Kidney epithelial cell (primary cell): ENCODE results near the gene COQ6. TPM values are rescaled to one million over a fixed set of nuclear protein-coding genes. Genes with fewer than 3 reads are reported as not detected.
"Not testable (repeated sequence)": the region's sequence is repeated elsewhere in the genome, so short reads cannot be mapped to it uniquely, and the experiment has no call there.

Source experiments
- DNase-seq: peaks from one replicate; pipeline ENCODE4 v3.0.0-alpha.2; 2010; ENCODE audit warnings: low read depth
- H3K27me3 ChIP-seq: 2 replicates; pipeline ENCODE4 v1.6.0; 2011; ENCODE audit warnings: low read length; ENCODE audit not compliant: control insufficient read depth, insufficient read depth
- H3K36me3 ChIP-seq: 2 replicates; pipeline ENCODE4 v1.5.1; 2011; ENCODE audit warnings: low read length; ENCODE audit not compliant: control insufficient read depth, insufficient read depth
- H3K4me3 ChIP-seq: 2 replicates; pipeline ENCODE4 v1.5.1; 2011; ENCODE audit warnings: low read depth, mild to moderate bottlenecking, control low read depth, low read length
- CTCF ChIP-seq: IDR thresholded peaks from 2 replicates; pipeline ENCODE4 v1.5.1; 2011; ENCODE audit warnings: mild to moderate bottlenecking, moderate library complexity, low read length, control low read depth, inconsistent platforms; ENCODE audit not compliant: insufficient read depth, poor library complexity, severe bottlenecking
- total RNA-seq: library from RNA; depleted of rRNA; stranded (reverse); fragments of >200 nt; gene quantifications from 2 replicates; pipeline ENCODE4 v1.2.3, GENCODE V29; 2015

Gene COQ6
- total RNA-seq, 1 donor from 2014 or later = 24.4 TPM

GRCh38 chr14:73998726-73999125, 48.6 kb downstream of the COQ6 start:
- DNase-seq = no peak
- no peaks in the 10 kb centered on the region for H3K36me3 ChIP-seq
- no peak for TF ChIP-seq CTCF
- H3K4me3 ChIP-seq = no peak overlapping the region
- H3K27me3 ChIP-seq = no peaks in the 10 kb centered on the region

- H3K36me3 ChIP-seq, H3K27me3 ChIP-seq, H3K4me3 ChIP-seq, DNase-seq: not testable (repeated sequence)
Measured at GRCh38 chr14:74005664-74006063, 55.6 kb downstream of the COQ6 start.

- no peaks in the 10 kb centered on the region for H3K27me3 ChIP-seq
- H3K4me3 ChIP-seq = no peak overlapping the region
- no peak for TF ChIP-seq CTCF
- H3K36me3 ChIP-seq = peaks cover 1% of the 10 kb centered on the region
- DNase-seq = no peak
Measured at GRCh38 chr14:74008843-74009499, 58.9 kb downstream of the COQ6 start.

Other genes starting within 250 kb of the COQ6 start
- gene PNMA1, start 235.9 kb upstream of the COQ6 start, total RNA-seq = 31.0 and 31.8 TPM in 2 replicates
- gene PTGR2, start 98.5 kb upstream of the COQ6 start, total RNA-seq = 5.7 and 7.0 TPM in 2 replicates
- gene ZNF410, start 63.4 kb upstream of the COQ6 start, total RNA-seq = 47.8 and 56.7 TPM in 2 replicates
- gene FAM161B, start 208 bp upstream of the COQ6 start, total RNA-seq = 4.8 and 5.5 TPM in 2 replicates
- gene ENTPD5, start 69.0 kb downstream of the COQ6 start, total RNA-seq = 11.4 and 13.7 TPM in 2 replicates
- 6.7 and 9.2 TPM in 2 replicates for gene BBOF1, start 69.0 kb downstream of the COQ6 start, total RNA-seq
- 11.1 and 12.5 TPM in 2 replicates for gene ALDH6A1, start 134.2 kb downstream of the COQ6 start, total RNA-seq
- 7.8 and 8.3 TPM in 2 replicates for gene LIN52, start 134.7 kb downstream of the COQ6 start, total RNA-seq